MM.1S (cell line): ENCODE measurements around the gene LPIN1.

Experiments
- DNase-seq: peaks from one replicate; pipeline ENCODE4 v3.0.0-alpha.2; 2015
- H2AFZ ChIP-seq: fragments of 300-600 bp; sonication (generic); 2 replicates; pipeline ENCODE4 v1.6.0; 2016; ENCODE audit warnings: antibody characterized with exemption, low read length
- H3F3A ChIP-seq: fragments of 300-600 bp; sonication (generic); 2 replicates; pipeline ENCODE4 v1.6.1; 2016; ENCODE audit warnings: mild to moderate bottlenecking, antibody characterized with exemption, low read length, moderate library complexity, mixed read lengths; ENCODE audit not compliant: insufficient read depth
- H3K27ac ChIP-seq: fragments of 300-600 bp; sonication (generic); 2 replicates; pipeline ENCODE4 v1.5.1; 2016; ENCODE audit warnings: mild to moderate bottlenecking, low read length
- H3K27me3 ChIP-seq: fragments of 300-600 bp; sonication (generic); replicated peaks from 2 replicates; pipeline ENCODE4 v1.6.0; 2016; ENCODE audit warnings: low read length; ENCODE audit not compliant: insufficient read depth
- H3K36me3 ChIP-seq: fragments of 300-600 bp; sonication (generic); replicated peaks from 2 replicates; pipeline ENCODE4 v1.6.1; 2016; ENCODE audit warnings: mild to moderate bottlenecking, low read length, mixed read lengths; ENCODE audit not compliant: insufficient read depth
- H3K4me1 ChIP-seq: fragments of 300-600 bp; sonication (generic); 2 replicates; pipeline ENCODE4 v1.6.1; 2016; ENCODE audit warnings: low read length, mixed read lengths
- H3K4me2 ChIP-seq: fragments of 300-600 bp; sonication (generic); 2 replicates; pipeline ENCODE4 v1.6.0; 2016; ENCODE audit warnings: low read depth, low read length
- H3K4me3 ChIP-seq: fragments of 300-600 bp; sonication (generic); 2 replicates; pipeline ENCODE4 v1.5.1; 2016; ENCODE audit warnings: low read length, mixed read lengths
- H3K79me2 ChIP-seq: fragments of 300-600 bp; sonication (generic); 2 replicates; pipeline ENCODE4 v1.6.1; 2016; ENCODE audit warnings: mixed run types, low read length, mixed read lengths
- H3K9ac ChIP-seq: fragments of 300-600 bp; sonication (generic); 2 replicates; pipeline ENCODE4 v1.6.1; 2016; ENCODE audit warnings: low read length, mixed read lengths
- H3K9me2 ChIP-seq: fragments of 300-600 bp; sonication (generic); replicated peaks from 2 replicates; pipeline ENCODE4 v1.6.1; 2016; ENCODE audit warnings: mild to moderate bottlenecking, low read length, mixed read lengths; ENCODE audit not compliant: insufficient read depth
- H3K9me3 ChIP-seq: fragments of 300-600 bp; sonication (generic); replicated peaks from 2 replicates; pipeline ENCODE4 v1.6.1; 2016; ENCODE audit warnings: mild to moderate bottlenecking, low read length, mixed read lengths; ENCODE audit not compliant: insufficient read depth
- H4K20me1 ChIP-seq: fragments of 300-600 bp; sonication (generic); 2 replicates; pipeline ENCODE4 v1.6.1; 2016; ENCODE audit warnings: mild to moderate bottlenecking, low read length, moderate library complexity, mixed read lengths; ENCODE audit not compliant: insufficient read depth
- EZH2 ChIP-seq: fragments of 300-600 bp; sonication (generic); optimal IDR thresholded peaks from 2 replicates; pipeline ENCODE3; 2017; ENCODE audit warnings: low read depth, mild to moderate bottlenecking, antibody characterized with exemption, low read length, mixed read lengths
- EZH2phosphoT487 ChIP-seq: fragments of 300-600 bp; sonication (generic); IDR thresholded peaks from 2 replicates; pipeline ENCODE4 v1.6.1; 2018; ENCODE audit warnings: antibody characterized with exemption, low read length
- TF ChIP-seq, protein P1 (sequence below): fragments of 300-600 bp; sonication (generic); IDR thresholded peaks from 2 replicates; pipeline ENCODE4 v1.5.1; 2016; ENCODE audit warnings: antibody characterized with exemption, low read length, mixed read lengths

LPIN1 gene

DNA sequence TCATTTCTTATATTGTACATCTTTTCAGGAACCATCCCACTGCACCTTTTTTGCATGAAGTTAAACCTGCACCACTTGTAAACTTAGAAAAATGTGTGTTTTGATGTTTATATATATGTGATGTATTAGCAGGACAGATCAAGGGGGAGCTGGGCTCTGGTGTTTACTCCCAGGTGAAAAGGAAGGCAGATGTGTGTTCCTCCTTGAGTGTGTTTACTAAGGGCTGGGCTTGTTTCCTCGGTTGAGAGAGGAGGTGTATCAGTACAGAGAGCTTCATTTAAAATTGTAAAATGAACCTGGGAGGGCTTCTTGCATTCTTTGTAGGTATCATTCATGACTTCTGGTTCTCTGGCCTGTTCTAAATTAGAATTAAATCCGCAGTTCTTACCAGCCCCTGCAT, 14.8 kb downstream of the LPIN1 start:
- DNase-seq = no peak
- H3K27me3 ChIP-seq = no peaks in the 10 kb centered on the region
- no peak overlapping the region for H3K4me3 ChIP-seq
- H4K20me1 ChIP-seq = peaks cover 33% of the 10 kb centered on the region
- H3F3A ChIP-seq = peaks cover 8% of the 10 kb centered on the region; the same call in 1 of the 2 replicates
- H3K79me2 ChIP-seq = peaks cover 90% of the 10 kb centered on the region
- H3K9ac ChIP-seq = no peak overlapping the region
- H3K27ac ChIP-seq = no peak overlapping the region
- no peaks in the 10 kb centered on the region for H3K9me2 ChIP-seq
- H2AFZ ChIP-seq = no peak overlapping the region
- H3K4me2 ChIP-seq = no peak overlapping the region
- peaks cover 21% of the 10 kb centered on the region for H3K4me1 ChIP-seq
- TF ChIP-seq EZH2phosphoT487 (no peak), EZH2 (no peak)
- TF ChIP-seq, protein P1, sequence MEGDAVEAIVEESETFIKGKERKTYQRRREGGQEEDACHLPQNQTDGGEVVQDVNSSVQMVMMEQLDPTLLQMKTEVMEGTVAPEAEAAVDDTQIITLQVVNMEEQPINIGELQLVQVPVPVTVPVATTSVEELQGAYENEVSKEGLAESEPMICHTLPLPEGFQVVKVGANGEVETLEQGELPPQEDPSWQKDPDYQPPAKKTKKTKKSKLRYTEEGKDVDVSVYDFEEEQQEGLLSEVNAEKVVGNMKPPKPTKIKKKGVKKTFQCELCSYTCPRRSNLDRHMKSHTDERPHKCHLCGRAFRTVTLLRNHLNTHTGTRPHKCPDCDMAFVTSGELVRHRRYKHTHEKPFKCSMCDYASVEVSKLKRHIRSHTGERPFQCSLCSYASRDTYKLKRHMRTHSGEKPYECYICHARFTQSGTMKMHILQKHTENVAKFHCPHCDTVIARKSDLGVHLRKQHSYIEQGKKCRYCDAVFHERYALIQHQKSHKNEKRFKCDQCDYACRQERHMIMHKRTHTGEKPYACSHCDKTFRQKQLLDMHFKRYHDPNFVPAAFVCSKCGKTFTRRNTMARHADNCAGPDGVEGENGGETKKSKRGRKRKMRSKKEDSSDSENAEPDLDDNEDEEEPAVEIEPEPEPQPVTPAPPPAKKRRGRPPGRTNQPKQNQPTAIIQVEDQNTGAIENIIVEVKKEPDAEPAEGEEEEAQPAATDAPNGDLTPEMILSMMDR = no peak
- H3K9me3 ChIP-seq = no peaks in the 10 kb centered on the region
- peaks cover 18% of the 10 kb centered on the region; the same call in 1 of the 2 replicates for H3K36me3 ChIP-seq

DNA sequence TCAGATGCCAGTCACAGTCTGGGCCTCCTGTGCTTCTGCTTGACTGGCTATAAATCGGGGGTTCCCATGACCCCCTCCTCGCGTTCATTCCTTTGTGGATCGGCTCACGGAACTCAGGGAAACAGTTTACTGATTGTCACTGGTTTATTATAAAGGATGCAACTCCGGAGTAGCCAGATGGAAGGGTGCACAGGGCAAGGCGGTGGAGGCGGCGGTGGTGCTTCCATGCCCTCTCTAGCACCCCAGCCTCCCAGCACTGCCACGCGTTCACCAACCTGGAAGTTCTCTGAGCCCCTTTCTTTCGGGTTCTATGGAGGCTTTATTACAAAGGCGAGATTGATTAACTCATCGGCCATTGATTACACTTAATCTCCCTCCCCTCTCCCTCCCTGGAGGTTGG, 15.6 kb downstream of the LPIN1 start:
- Histone ChIP-seq H3K27me3 (no peaks in the 10 kb centered on the region), H3K79me2 (peaks cover 90% of the 10 kb centered on the region)
- TF ChIP-seq EZH2phosphoT487 (no peak), EZH2 (no peak)
- TF ChIP-seq, protein P1 = no peak

DNA sequence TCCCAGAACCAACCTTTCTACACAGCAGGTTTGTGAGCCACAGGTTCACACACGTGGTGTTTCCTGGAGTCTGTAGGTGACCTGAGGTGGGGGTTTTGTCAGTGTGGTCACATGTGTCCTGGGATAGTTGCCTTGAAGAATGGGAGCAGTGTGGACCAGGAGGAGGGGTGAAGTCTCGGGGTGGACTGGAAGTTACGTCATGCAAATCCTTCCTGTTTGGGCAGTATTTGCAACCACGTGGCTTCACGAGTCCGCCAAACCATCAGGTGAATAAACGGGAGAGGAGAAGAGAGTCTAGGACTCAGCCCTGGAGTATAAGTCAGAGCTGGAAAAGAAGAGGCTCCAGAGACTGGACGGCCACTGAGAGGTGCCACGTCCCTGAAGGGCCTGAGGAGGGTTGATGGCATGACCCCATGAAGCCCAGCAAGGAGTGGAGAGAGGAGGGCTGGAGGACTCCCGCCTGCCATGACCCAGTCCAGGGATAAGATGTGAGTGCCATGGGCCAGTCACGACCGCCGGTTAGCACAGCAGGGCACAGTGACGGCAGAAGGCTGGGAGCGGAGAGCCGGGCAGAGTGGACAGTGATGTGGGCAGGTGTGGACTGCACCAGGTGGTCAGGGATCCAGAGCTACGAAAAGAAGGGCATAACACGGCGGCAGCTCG, 16.5 kb downstream of the LPIN1 start:
- Histone ChIP-seq H3K9me2 (no peaks in the 10 kb centered on the region), H3K9ac (no peak overlapping the region), H3K27me3 (no peaks in the 10 kb centered on the region), H3K9me3 (no peaks in the 10 kb centered on the region), H3K4me1 (peaks cover 5% of the 10 kb centered on the region), H3K27ac (no peak overlapping the region), H4K20me1 (peaks cover 33% of the 10 kb centered on the region), H3F3A (peaks cover 2% of the 10 kb centered on the region; the same call in 1 of the 2 replicates), H2AFZ (no peak overlapping the region), H3K4me3 (no peak overlapping the region), H3K36me3 (peaks cover 28% of the 10 kb centered on the region; the same call in 1 of the 2 replicates), H3K4me2 (no peak overlapping the region), H3K79me2 (peaks cover 90% of the 10 kb centered on the region)
- DNase-seq = no peak
- TF ChIP-seq, protein P1 = no peak
- TF ChIP-seq EZH2 (no peak), EZH2phosphoT487 (no peak)

More for the DNA sequence above, 15.6 kb downstream of the LPIN1 start:
- no peak overlapping the region for H3K4me3 ChIP-seq
- no peak overlapping the region for H2AFZ ChIP-seq
- peaks cover 22% of the 10 kb centered on the region; the same call in 1 of the 2 replicates for H3K36me3 ChIP-seq
- no peak overlapping the region for H3K4me2 ChIP-seq
- H3F3A ChIP-seq = peaks cover 4% of the 10 kb centered on the region; the same call in 1 of the 2 replicates
- peaks cover 14% of the 10 kb centered on the region for H3K4me1 ChIP-seq
- peaks cover 33% of the 10 kb centered on the region for H4K20me1 ChIP-seq
- H3K9ac ChIP-seq = no peak overlapping the region
- no peaks in the 10 kb centered on the region for H3K9me2 ChIP-seq
- H3K9me3 ChIP-seq = no peaks in the 10 kb centered on the region
- no peak overlapping the region for H3K27ac ChIP-seq
- no peak for DNase-seq
